Measurements from ENCODE around the gene TBC1D16.
"Not testable (repeated sequence)": the region's sequence is repeated elsewhere in the genome, so short reads cannot be mapped to it uniquely, and the experiment has no call there.

Gene TBC1D16

DNA sequence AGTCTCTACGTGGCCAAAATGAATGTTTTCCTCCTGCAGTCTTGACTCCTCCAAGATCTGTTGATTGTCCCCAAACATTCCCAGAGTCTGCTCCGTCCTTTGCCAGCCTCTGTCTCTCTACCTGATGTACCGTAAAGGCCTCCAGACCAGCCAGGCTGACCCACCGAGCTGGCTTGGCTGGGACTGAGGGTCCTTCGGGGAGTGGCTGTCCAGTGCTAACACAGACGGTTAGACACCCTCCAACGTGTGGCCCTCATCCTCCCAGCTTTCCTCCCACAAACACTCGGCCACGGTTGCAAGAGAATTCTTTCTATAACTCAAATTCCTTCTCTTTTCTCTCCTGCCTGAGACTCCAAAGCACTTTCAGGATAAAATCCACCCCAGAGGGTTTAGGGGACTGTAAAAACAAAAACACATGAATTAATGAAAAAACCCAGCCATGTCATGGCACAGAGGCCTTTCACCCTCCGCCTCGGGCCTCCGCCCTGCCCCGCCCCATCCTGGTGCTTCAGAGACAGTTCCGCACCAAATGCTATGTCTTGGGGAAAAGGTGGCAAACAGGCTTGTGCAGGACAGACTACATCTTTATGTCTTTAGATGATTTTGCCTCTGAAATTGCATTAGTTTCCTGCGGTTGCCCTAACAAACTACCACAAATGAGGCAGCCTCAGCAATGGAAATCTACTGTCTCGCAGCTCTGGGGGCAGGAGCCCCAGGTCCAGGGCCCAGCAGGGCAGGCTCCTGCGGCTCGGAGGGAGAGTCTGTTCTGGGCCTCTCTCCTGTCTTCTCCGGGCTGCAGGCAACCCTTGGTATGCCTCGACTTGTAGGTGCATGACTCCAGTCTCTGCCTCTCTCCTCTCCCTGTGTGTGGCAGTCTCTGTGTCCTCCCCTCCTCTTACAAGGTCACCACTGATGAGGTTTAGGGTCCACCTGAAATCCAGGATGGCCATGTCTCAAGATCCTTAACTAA is 124.0 kb downstream of the TBC1D16 start:
- DNase-seq = no peak

DNA sequence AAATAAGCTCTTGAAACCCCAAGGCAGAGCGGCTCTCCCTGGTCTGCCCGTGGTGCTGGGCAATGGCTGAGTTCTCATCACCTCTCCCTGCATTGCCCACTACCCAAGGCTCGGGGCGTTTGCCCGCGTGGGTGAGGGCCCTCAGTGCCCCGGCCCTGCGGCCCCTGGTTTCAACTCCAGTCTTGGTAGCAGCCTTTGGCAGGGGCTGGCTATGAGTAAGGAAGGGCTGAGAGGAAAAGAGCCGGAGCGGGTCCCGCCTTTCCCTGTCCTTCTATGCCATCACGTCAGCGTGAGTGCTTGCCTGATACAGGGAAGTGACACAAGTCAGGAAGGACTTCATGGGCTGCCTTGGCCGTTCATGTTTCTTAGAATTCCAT is 124.7 kb downstream of the TBC1D16 start:
- DNase-seq = no peak

DNA sequence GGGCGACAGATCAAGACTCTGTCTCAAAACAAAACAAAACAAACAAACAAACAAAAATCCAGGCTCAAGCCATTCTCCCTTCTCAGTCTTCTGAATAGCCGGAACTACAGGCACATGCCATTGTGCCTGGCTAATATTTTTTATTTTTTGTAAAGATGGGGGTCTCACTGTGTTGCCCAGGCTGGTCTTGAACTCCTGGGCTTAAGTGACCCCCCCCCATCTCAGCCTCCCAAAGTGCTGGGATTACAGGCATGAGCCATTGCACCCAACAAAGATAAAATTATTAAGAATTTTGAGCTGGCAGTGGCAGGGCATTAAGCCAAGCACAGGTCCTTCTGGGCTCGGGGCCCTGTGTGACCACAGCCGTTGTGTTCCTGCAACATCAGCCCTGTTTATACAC is 126.6 kb downstream of the TBC1D16 start:
- DNase-seq = no peak

DNA sequence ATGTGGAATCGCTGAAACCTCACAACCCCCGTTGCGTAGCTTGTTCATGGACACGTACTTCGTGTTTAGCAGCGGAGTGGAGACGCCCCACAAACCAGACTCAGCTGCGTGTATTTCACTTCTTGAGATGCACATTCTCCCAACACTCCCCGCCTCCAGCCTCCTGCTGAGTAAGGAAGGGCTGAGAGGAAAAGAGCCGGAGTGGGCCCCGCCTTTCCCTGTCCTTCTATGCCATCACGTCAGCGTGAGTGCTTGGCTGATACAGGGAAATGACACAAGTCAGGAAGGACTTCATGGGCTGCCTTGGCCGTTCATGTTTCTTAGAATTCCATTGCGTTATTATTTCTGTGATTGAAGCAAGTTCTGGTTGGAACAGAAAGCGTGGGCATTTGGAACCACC is 127.8 kb downstream of the TBC1D16 start:
- DNase-seq = no peak

- DNase-seq = no peak
Measured at GRCh38 chr17:79907217-79907715, 128.4 kb downstream of the TBC1D16 start.

GRCh38 chr17:79905832-79906231 is 129.8 kb downstream of the TBC1D16 start:
- peak in 1 of 3 donors; percentile 23 for DNase-seq

DNA sequence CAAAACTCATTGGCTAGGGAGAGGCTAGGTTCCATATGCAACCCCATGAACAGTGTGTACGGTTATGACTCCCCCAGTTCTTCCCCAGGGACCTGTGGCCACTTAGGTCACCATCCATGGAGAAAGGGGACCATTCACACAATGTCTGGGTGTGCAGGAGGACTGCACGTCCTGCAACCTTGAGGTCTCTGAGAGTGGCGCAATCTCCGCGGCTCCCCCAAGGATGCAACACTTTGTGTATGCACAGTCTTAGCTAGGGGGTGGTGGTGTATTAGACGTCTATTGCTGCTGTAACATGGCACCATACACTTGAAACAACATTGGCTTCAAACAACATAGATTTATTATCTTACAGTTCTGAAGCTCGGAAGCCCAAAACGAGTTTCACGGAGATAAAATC is 130.8 kb downstream of the TBC1D16 start:
- no peak for DNase-seq

- no peak for DNase-seq
Measured at GRCh38 chr17:79902146-79902791, 133.4 kb downstream of the TBC1D16 start.

DNA sequence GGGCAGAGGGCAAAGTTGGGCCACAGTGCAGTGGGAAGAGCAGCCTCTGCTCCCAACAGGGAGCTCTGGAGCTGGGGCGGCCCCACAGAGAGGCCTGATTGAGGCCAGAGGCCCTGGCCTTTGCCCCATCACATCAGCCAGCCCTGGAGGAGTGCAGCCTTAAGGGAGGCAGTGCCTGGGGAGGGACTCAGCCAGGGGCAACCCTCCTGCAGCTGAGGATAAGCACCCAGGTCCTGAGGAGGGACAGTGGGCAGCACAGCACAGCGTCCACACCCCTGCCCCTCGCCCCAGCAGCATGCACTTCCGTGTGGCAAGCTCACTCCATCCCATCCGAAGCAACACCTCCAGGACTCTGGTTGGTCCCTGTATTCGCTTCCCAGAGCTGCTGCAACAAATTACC is 134.5 kb downstream of the TBC1D16 start:
- DNase-seq = no peak

GRCh38 chr17:79899584-79899983 is 136.1 kb downstream of the TBC1D16 start:
- DNase-seq = no peak

DNA sequence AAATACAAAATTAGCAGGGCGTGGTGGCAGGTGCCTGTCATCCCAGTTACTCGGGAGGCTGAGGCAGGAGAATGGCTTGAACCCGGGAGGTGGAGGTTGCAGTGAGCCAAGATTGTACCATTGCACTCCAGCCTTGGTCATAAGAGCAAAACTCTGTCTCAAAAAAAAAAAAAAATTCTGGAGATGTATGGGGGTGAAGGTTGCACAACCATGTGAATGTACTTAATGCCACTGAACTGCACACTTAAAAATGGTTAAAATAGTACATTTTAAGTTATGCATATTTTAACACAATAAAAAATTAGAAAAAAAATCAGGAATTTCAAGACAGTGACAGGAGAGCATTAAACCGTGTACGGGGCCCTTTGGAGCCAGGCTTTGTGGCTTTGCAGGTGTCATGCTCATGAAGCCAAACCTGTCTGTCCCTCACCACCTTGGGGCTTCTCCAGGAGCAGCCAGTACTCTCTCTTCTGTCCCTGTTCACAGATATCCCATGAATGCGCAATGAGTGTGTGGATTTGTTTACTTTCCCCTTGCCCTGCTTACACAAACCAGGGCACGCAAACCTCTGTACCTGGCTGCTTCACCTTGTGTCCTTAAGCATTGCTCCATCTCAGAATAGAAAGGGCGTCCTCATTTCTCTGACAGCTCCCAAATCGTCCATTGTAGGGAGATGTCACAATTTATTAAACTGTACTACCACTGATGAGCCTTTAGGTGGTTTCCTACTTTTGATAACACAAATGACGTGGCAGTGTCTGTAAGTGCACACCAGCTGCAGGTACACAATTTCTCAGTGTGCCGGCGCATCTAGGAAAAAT is 138.2 kb downstream of the TBC1D16 start:
- no peak for DNase-seq

DNA sequence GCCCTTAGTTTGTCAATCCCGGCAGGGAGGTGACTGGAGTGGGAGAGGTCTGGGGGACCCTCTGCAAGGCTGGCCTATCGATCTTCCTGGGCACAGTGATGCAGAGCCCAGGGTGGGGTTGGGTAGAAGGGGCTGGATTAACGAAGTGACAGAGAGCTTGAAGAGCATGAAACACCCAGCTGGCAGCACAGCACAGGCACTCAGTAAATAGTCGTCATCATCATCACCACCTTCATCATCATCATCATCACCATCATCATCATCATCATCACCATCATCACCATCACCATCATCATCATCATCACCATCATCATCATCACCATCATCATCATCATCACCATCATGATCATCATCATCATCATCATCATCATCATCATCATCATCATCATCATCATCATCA is 142.2 kb downstream of the TBC1D16 start:
- not testable (repeated sequence) for DNase-seq

DNA sequence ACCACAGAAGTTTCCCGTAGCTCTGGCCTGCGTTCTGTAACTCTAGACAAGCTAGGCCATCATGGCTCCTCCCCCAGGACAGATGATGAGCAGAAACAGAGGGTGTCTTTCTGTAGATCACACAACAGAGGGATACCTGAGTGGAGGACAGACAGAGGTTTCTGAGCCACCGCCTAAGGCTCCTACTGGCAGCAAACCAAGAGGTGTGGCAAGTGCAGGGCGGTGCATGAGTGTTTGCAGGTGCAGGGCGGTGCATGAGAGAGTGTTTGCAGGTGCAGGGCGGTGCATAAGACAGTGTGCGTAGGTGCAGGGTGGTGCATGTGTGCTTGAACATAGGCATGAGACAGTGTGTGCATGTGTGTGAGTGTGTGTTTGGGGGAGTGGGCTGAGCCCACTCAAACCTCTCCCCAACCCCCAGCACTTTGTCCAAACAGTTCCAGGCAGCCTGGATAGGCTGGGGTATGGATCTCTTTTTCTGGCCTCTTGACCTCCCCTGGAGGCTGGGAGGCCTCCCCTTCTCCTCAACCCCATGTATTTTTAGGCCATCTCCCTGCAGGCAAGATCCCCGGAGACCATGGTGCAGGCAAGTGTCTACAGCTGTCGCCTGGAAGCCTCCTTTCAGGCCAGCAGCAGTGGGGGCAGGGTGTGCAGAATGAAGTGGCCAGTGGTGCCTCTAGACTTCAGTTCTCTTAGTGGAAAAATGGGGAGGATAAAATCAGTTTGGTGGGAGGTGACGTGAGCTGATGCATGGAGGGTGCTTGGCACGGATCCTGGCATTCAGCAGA is 143.0 kb downstream of the TBC1D16 start:
- no peak for DNase-seq

DNA sequence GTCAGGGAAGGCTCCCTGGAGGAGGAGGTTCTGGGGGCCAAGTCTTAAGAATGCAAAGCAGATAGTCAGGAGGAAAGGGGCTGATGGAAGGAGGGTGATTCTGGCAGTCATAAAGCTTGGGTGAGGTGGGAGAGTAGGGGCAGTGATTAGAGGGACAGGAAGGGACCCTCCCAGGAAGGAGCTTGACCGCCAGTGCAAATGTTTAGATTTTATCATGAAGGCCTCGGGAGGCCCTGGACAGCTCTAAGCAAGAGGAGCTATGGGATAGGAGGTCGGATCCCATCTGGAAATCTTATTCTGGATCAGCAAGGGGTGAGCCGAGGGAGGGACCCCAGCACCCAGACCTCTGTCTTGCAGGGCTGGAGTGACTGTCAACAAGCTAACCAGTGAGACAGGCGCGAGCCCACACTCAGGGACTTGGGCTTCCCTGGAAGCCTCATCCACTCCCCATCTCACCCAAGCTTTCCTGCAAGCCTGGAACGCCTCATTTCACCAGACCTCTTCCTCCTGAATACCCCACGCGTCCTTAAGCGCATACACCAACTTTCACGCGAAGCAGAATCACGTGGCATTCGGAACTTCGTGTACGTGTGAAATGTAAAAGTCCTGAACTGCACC is 144.4 kb downstream of the TBC1D16 start:
- no peak for DNase-seq

DNA sequence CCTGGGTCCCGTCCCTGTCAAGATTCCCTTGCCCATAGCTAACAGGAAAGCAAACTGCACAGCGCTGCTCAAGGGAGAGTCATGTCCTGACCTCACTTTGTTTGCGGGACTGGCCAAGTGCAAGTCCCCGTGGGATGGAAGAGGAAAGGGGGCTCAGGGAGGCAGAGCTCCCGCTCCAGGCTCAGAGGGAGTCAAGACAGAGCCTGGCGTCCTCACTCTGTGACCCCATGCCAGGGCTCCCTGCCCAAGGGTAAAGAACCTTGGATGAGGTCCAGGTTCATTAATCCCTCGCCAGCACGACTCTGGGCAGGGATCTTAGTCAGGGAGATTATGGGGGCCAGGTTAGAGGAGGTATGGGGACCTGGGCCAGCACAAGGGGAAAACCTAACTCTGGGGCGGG is 145.0 kb downstream of the TBC1D16 start:
- no peak for DNase-seq

DNA sequence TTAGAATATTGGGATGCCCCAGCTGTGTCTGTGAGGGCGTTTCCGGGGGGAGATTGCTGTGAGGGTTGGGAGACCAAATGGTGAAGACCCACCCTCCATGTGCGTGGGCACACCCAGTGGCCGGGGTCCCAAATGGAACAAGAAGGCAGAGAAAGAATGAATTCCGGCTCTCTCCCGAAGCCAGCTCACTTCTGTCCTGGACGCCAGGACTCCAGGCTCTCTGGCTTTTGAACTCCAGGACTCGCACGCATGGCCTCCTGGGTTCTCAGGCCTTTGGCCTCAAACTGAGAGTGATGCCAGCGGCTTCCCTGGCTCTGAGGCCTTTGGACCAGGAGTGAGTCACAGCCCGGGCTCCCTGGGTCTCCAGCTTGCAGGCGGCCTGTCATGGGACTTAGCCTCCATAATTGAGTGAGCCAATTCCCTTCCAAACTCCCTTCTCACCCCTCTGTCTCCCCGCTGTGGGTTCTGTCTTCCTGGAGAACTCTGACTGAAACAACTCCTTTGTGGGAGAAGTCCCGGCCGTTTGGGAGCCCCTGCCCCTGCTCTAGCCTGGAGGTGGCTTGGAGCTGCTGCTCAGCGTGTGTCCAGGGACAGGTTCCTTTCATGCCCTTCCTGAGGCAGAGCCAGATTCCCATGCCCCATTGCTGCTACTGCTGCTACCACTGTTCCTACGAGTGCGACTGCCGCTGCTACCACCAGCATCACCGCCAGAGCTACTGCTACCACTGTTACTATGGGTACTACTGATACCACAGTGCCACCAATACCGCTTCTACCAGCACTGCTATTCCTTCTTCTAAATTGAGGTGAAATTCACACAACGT is 146.6 kb downstream of the TBC1D16 start:
- no peak for DNase-seq

GRCh38 chr17:79888009-79888540 is 147.6 kb downstream of the TBC1D16 start:
- DNase-seq = no peak

- no peak for DNase-seq
Measured at GRCh38 chr17:79887451-79887991, 148.2 kb downstream of the TBC1D16 start.

GRCh38 chr17:79883202-79883601 is 152.5 kb downstream of the TBC1D16 start:
- no peak for DNase-seq
